Measurements from ENCODE around the gene SLC38A2. TPM values are rescaled to one million over a fixed set of nuclear protein-coding genes. Genes with fewer than 3 reads are reported as not detected.

SLC38A2 gene
- polyA plus RNA-seq, 1 donor from 2014 or later = 143 TPM

DNA sequence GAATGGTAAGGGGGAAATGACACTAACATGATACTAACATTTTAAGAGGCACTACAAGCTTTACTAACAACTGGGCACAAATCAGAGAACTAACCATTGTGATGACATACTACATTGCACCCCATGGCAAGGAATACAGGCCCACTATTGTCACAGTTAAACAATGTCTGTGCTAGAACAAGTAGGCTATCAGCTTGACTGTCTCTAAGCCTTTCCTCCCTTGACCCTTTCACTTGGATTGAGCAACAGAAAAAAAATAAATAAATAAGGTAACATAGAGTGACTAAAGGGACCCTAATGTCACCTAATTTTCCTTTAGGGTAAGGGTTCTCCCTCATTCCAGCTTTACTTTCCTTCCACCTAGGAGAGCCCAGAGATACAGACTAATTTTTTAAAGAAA is 4.4 kb downstream of the SLC38A2 start:
- H3K36me3 ChIP-seq (ENCODE audit: insufficient read depth, low read length) = peaks cover 35% of the 10 kb centered on the region
- H3K9ac ChIP-seq (ENCODE audit: low read length) = no peak overlapping the region
- peaks cover 11% of the 10 kb centered on the region for H4K20me1 ChIP-seq (ENCODE audit: insufficient read depth)
- TF ChIP-seq RAD21 (conservative IDR thresholded peaks at IDR 0.05) = no peak
- no peak for TF ChIP-seq TAF1 (IDR thresholded peaks at IDR 0.05; ENCODE audit: low read depth)
- TF ChIP-seq EP300 (conservative IDR thresholded peaks at IDR 0.05; ENCODE audit: poor library complexity, severe bottlenecking) = no peak
- TF ChIP-seq, protein P1, sequence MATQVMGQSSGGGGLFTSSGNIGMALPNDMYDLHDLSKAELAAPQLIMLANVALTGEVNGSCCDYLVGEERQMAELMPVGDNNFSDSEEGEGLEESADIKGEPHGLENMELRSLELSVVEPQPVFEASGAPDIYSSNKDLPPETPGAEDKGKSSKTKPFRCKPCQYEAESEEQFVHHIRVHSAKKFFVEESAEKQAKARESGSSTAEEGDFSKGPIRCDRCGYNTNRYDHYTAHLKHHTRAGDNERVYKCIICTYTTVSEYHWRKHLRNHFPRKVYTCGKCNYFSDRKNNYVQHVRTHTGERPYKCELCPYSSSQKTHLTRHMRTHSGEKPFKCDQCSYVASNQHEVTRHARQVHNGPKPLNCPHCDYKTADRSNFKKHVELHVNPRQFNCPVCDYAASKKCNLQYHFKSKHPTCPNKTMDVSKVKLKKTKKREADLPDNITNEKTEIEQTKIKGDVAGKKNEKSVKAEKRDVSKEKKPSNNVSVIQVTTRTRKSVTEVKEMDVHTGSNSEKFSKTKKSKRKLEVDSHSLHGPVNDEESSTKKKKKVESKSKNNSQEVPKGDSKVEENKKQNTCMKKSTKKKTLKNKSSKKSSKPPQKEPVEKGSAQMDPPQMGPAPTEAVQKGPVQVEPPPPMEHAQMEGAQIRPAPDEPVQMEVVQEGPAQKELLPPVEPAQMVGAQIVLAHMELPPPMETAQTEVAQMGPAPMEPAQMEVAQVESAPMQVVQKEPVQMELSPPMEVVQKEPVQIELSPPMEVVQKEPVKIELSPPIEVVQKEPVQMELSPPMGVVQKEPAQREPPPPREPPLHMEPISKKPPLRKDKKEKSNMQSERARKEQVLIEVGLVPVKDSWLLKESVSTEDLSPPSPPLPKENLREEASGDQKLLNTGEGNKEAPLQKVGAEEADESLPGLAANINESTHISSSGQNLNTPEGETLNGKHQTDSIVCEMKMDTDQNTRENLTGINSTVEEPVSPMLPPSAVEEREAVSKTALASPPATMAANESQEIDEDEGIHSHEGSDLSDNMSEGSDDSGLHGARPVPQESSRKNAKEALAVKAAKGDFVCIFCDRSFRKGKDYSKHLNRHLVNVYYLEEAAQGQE (IDR thresholded peaks at IDR 0.05; ENCODE audit: borderline replicate concordance) = no peak
- TF ChIP-seq EZH2 (IDR thresholded peaks at IDR 0.05; ENCODE audit: borderline replicate concordance, insufficient read depth, low read length, poor library complexity, severe bottlenecking) = no peak
- no peak for TF ChIP-seq CTCF (IDR thresholded peaks at IDR 0.05; ENCODE audit: poor library complexity, severe bottlenecking)
- TF ChIP-seq MXI1 (conservative IDR thresholded peaks at IDR 0.05; ENCODE audit: poor library complexity, severe bottlenecking) = no peak
- no peak for TF ChIP-seq POLR2AphosphoS5 (IDR thresholded peaks at IDR 0.05)
- no peak for TF ChIP-seq SMC3 (conservative IDR thresholded peaks at IDR 0.05; ENCODE audit: poor library complexity)
- H3K4me2 ChIP-seq (ENCODE audit: low read length) = peak overlapping the region; percentile 89
- H3K9me3 ChIP-seq (ENCODE audit: low read length) = no peaks in the 10 kb centered on the region
- no peak overlapping the region for H3K27ac ChIP-seq (ENCODE audit: low read length)
- no peaks in the 10 kb centered on the region for H3K9me2 ChIP-seq (ENCODE audit: insufficient read depth, low read length)
- no peaks in the 10 kb centered on the region for H3F3A ChIP-seq (ENCODE audit: insufficient read depth, low read length, poor library complexity, severe bottlenecking)
- H2AFZ ChIP-seq (ENCODE audit: low read depth, low read length) = no peak overlapping the region
- no peaks in the 10 kb centered on the region for H3K27me3 ChIP-seq (ENCODE audit: insufficient read depth, low read depth, low read length)
- peak overlapping the region; percentile 90 for H3K4me3 ChIP-seq (ENCODE audit: low read length)
- H3K79me2 ChIP-seq (replicated peaks; ENCODE audit: insufficient read depth, low read length) = peaks cover 69% of the 10 kb centered on the region

- H3K27ac ChIP-seq (ENCODE audit: low read length) = no peak overlapping the region
- H3K79me2 ChIP-seq (replicated peaks; ENCODE audit: insufficient read depth, low read length) = peaks cover 69% of the 10 kb centered on the region
- no peak overlapping the region for H2AFZ ChIP-seq (ENCODE audit: low read depth, low read length)
- H3K9me2 ChIP-seq (ENCODE audit: insufficient read depth, low read length) = no peaks in the 10 kb centered on the region
- H3K9ac ChIP-seq (ENCODE audit: low read length) = no peak overlapping the region
- H3K27me3 ChIP-seq (ENCODE audit: insufficient read depth, low read depth, low read length) = no peaks in the 10 kb centered on the region
- peaks cover 41% of the 10 kb centered on the region for H3K36me3 ChIP-seq (ENCODE audit: insufficient read depth, low read length)
- no peaks in the 10 kb centered on the region for H3F3A ChIP-seq (ENCODE audit: insufficient read depth, low read length, poor library complexity, severe bottlenecking)
- peaks cover 11% of the 10 kb centered on the region for H4K20me1 ChIP-seq (ENCODE audit: insufficient read depth)
- H3K4me2 ChIP-seq (ENCODE audit: low read length) = no peak overlapping the region
- no peaks in the 10 kb centered on the region for H3K9me3 ChIP-seq (ENCODE audit: low read length)
- H3K4me3 ChIP-seq (ENCODE audit: low read length) = peak overlapping the region; percentile 90
- TF ChIP-seq RAD21 (conservative IDR thresholded peaks at IDR 0.05) (no peak), TAF1 (IDR thresholded peaks at IDR 0.05; ENCODE audit: low read depth) (no peak), POLR2AphosphoS5 (IDR thresholded peaks at IDR 0.05) (no peak), SMC3 (conservative IDR thresholded peaks at IDR 0.05; ENCODE audit: poor library complexity) (no peak), CTCF (IDR thresholded peaks at IDR 0.05; ENCODE audit: poor library complexity, severe bottlenecking) (no peak), EZH2 (IDR thresholded peaks at IDR 0.05; ENCODE audit: borderline replicate concordance, insufficient read depth, low read length, poor library complexity, severe bottlenecking) (no peak), EP300 (conservative IDR thresholded peaks at IDR 0.05; ENCODE audit: poor library complexity, severe bottlenecking) (no peak), MXI1 (conservative IDR thresholded peaks at IDR 0.05; ENCODE audit: poor library complexity, severe bottlenecking) (no peak)
- TF ChIP-seq, protein P1 (IDR thresholded peaks at IDR 0.05; ENCODE audit: borderline replicate concordance) = no peak
These were observed 5.1 kb downstream of the SLC38A2 start for GRCh38 chr12:46367351-46368029.
